Tibial nerve (tissue), 3 donors: ENCODE measurements around the gene KLHDC4.

Source experiments
- CTCF ChIP-seq, 5 experiments: fragments of 200-600 bp in 3 of 5; fragments of 450-650 bp in 2 of 5; sonication (generic) in 3 of 5; IDR thresholded peaks; one replicate each; pipeline ENCODE4 v1.5.1; 2016 to 2019; ENCODE audit warnings: antibody characterized with exemption in 5 of 5, mild to moderate bottlenecking in 3 of 5, moderate library complexity in 2 of 5
- POLR2A ChIP-seq, 2 donors: fragments of 450-650 bp; IDR thresholded peaks; one replicate each; pipeline ENCODE4 v1.6.1; 2017; ENCODE audit warnings: antibody characterized with exemption in 2 of 2, mild to moderate bottlenecking in 2 of 2, moderate library complexity in 2 of 2

DNA sequence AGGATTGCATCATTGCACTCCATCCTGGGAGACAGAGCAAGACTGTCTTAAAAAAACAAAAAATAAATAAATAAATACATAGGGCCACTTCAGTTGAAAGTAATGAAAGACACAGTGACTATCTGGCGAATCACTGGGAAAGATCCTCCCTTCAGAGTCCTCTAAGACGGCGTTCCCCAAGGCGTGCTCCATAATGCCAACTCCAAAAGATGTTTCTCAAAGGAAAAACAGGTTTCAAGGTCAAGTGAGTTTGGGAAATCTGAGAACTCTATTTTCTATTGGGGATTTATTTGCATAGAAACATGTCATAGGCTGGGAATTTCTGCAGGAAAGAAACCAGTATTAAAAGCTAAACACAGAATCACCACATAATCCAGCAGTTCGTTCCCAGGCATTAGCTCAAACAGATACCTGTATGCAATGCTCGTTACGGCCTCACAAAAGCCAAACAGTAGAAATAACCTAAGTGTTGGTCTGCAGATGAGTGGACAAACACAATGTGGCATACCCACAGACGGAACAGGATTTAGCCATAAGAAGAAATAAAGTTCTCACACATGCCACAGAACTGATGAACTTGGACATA lies 7.9 kb downstream of the KLHDC4 start:
- TF ChIP-seq CTCF (IDR thresholded peaks at IDR 0.05) (no peak), POLR2A (IDR thresholded peaks at IDR 0.05) (no peak)
